GM21423 (cell line): ENCODE measurements around the gene SPATA7.
A peak's percentile ranks its signal among the peaks of the same experiment; 100 is the strongest.
"Not testable (repeated sequence)": the region's sequence is repeated elsewhere in the genome, so short reads cannot be mapped to it uniquely, and the experiment has no call there.

Experiments used
- ATAC-seq: cut with Tn5 transposase; IDR thresholded peaks from one replicate; pipeline ENCODE4 v1.9.1; 2021; ENCODE audit warnings: mild to moderate bottlenecking, moderate library complexity; ENCODE audit not compliant: unreplicated experiment

SPATA7 gene, protein sequence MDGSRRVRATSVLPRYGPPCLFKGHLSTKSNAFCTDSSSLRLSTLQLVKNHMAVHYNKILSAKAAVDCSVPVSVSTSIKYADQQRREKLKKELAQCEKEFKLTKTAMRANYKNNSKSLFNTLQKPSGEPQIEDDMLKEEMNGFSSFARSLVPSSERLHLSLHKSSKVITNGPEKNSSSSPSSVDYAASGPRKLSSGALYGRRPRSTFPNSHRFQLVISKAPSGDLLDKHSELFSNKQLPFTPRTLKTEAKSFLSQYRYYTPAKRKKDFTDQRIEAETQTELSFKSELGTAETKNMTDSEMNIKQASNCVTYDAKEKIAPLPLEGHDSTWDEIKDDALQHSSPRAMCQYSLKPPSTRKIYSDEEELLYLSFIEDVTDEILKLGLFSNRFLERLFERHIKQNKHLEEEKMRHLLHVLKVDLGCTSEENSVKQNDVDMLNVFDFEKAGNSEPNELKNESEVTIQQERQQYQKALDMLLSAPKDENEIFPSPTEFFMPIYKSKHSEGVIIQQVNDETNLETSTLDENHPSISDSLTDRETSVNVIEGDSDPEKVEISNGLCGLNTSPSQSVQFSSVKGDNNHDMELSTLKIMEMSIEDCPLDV

GRCh38 chr14:88385212-88386101, at the start of gene SPATA7:
SPATA7 (plus strand) TSS chr14:88385657; CDS start chr14:88385819, 162 bp downstream.
- ATAC-seq, result peak; percentile 99

DNA sequence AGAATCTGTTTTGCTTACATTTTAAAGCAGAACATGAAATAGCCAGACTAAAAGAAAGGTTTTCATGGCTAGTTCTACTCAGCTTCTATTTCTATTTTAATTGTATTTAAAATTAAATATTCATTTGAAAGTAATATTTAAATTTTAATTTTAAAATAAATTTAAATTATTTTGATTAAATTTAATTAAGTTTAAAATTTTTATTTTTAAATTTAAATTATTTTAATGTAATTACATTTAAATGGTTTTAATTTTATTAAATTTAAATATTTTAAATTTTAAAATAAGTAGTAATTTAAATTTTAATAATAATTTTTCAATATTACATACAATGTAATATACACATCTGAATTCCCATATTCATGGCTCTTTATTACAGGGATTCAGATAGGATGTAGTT, 45.1 kb upstream of the SPATA7 start:
- ATAC-seq, result no peak

DNA sequence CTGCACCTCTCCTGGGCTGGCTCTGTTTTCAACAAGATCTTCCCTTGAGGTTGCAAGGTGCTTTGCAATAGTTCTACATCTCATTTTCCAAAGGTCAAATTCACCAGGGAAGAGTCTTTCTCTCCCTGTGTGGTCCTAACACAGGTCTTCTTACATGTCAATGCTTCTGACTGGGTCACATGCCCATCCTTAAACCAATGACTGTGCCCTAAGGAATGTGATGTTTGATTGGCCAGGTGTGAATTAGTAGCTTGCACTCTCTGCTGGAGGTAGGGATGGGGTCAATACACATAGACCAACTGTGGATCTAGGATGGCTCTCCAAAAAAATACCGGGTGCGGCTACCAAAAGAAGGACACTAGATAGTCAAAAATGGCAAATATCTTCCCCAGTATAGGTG, 42.5 kb upstream of the SPATA7 start:
- ATAC-seq, result no peak

DNA sequence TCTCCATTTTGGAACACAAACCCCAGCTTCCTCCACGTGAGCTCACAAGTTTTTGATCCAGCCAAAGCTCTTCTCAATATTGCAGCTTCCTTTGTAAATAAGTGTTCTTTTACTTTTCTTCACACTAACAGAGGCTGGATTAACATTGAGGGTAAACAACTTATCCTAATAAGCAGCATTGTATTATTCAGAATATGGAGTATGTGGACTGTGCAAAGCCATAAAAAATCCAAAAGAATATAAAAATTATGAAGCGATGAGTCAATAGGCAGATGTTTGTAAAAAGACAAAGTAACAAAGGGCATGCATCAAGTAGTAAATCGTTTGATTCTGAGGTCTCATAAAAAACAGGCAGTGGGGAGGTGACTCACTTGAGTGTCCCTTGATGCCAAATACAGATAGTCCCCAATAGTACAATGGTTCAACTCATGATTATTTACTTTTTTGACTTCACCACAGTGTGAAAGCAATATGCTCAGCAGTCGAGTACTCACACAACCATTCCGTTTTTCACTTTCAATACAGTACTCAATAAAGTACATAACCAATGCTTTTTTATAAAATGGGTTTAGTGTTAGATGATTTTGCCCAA, 39.3 kb upstream of the SPATA7 start:
- ATAC-seq, result no peak

DNA sequence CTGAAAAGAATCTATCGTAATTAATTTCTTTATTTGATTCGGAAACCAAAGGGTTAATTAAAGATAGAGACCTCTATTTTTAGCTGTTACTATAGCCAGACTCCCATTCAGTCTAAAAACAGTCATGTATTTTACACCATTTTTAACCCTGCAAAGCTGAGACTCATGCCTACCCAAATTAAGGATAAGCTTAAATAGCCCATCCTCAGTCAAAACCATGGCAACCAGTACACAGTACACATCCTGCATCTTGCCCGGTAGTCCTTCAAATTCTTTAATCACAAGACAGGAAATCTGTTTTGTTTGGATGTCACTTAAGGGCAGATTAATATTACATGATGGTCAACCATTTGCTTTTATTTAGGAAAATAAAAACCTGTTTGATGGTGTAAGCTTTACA, 36.9 kb upstream of the SPATA7 start:
- ATAC-seq, result no peak

DNA sequence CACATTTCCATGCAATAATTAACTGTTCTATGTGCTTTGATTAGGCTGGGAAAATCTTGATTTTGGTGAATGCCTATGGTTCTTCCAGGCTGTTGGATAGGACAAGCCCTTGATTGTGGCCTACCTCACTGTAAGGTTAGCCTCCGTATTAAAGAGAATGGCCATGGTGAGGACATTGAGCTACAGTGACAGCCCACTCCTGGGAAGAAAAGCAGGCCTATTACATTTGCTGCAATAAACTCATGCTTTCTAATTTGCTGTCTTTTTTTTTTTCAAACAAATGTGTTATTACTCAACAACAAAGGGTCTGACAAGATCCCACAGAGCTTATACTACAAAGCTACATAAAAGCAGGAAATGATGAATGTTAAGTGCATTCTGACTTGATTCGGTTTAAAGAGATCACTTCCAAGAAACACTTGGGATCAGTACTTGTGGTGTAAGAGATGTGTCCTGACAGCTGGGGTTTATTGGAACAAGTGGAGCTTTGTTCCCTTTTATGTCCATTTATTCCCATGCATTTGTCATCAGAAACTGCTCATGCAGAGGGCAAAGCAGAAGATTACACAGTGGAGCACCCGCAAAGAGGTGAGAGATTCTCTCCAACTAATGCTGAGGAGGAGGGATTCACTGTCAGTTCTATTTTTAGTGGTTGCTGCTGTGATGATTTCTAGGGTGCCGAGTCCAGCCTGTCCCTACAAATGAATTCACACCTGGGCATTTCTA, 33.3 kb upstream of the SPATA7 start:
- ATAC-seq, result no peak

GRCh38 chr14:88352698-88353097, 32.8 kb upstream of the SPATA7 start:
- no peak for ATAC-seq

DNA sequence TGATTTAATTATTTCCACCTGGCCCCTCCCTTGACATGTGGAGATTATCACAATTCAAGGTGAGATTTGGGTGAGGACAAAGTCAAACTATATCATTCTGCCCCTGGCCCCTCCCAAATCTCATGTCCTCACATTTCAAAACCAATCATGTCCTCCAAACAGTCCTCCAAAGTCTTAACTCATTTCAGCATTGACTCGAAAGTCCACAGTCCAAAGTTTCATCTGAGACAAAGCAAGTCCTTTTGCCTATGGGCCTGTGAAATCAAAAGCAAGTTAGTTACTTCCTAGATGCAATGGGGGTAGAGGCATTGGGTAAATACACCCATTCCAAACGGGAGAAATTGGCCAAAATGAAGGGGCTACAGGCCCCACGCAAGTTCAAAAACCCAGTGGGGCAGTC, 31.1 kb upstream of the SPATA7 start:
- no peak for ATAC-seq

DNA sequence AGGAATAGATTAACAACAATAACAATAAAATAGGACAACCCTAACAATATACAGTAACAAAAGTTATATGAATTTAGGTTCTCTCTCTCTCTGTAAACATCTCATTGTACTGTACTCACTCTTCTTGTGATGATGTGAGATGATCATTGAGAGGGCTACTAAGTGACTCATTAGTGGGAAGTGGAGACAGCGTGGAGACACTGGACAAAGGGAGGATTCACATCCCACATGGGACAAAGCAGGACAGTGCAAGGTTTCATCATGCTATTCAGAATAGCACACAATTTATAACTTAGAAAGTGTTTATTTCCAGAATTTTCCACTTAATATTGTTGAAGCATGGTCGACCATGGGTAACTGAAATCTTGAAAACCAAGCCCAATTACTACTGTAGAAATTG, 26.0 kb upstream of the SPATA7 start:
- ATAC-seq, result no peak

DNA sequence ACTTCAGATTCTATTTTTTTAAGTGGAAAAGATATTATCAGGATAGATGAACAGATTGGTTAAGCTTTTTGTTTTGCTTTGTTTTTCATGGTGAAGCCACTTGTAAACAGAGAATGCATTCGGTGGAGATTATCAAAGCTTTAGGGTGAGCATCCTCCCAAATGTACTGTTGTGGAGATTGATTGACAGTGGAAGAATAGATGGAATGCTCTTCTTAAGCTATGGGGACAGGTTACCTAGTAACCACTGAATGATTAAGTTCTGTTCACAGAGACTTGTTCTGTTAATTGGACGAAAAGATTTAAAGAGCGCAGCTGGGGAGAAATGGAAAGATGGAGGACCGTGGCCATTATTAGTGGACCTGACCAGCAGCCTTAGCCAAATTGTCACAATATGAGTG, 21.8 kb upstream of the SPATA7 start:
- no peak for ATAC-seq

- ATAC-seq, result no peak
Observed at GRCh38 chr14:88364710-88365413, 20.6 kb upstream of the SPATA7 start.

- no peak for ATAC-seq
Observed at GRCh38 chr14:88369496-88369895, 16.0 kb upstream of the SPATA7 start.

DNA sequence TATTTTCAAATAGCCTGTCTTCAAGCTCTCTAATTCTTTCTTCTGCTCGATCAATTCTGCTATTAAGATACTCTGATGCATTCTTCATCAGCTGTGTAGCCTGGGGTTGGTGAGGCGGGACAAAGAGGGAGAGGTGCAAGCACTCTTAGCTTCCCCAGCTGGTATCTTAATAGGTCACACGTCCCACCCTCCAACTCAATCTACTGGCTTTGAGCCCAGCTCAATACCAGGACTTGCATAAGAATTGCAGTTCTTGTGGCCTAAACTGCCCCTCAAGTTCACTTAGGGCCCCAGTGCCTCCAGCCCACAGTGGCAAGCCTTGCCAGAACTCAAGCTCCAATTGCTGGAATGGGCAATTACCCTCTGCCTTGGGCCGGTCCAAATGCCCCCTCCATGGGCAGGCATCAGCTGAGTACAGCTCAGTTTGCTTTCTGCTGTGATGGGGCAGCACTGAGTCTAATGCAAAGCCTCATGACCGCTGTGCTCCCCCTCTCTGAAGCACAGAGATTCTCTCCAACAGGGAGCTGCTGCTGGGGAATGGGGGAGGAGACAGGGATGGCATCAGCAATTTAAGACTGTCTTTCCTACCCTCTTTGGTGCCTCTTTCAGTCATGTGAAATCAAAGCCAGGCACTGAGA, 5.6 kb upstream of the SPATA7 start:
- no peak for ATAC-seq

DNA sequence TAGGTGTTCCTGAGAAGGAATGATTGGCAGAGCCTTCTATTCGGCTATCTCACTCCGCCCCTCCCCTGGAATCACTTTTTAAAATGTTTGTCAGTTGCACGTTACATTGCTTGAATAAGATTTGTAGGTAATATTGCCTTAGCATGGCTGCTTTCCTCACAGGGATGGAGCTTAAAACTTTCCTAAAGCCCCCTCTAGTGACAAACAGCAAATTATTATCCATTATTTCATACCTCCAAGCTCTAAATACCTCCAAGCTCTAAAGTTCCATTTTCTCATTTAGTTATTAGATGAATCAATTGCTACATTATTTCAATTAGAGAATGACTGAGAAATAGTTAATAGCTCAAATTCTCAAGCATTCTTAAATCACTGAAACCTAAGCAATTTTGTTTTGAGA, 5.1 kb upstream of the SPATA7 start:
- no peak for ATAC-seq

DNA sequence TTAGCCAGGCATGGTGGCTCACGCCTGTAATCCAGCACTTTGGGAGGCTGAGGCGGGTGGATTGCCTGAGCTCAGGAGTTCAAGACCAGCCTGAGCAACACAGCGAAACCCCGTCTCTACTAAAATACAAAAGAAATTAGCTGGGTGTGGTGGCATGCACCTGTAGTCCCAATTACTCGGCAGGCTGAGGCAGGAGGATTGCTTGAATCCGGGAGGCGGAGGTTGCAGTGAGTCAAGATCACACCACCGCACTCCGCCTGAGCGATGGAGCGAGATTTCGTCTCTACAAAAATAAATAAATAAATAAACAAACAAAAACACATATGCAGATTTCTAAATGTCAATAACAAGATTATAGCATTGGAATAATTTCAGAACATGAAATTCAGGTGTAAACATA, 3.8 kb upstream of the SPATA7 start:
- not testable (repeated sequence) for ATAC-seq

DNA sequence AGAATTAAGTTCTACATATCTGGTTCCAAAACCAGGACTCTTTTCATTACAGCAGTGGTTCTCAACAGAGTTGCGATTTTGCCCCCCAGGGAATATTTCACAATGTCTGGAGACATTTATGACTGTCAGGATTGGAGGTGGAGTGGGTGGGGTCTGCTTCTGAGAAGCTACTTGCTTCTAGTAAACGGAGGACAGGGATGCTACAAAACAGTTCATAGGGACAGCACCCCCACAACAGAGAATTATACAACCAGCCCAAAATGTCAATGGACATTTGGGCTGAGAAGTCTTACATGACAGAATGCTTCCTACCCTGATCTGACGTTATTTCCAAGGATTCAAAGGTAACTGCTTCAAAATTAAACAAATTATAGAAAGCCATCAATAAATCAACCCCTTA, 739 bp upstream of the SPATA7 start:
- no peak for ATAC-seq

GRCh38 chr14:88386256-88386794, 868 bp downstream of the SPATA7 start:
- ATAC-seq, result no peak

DNA sequence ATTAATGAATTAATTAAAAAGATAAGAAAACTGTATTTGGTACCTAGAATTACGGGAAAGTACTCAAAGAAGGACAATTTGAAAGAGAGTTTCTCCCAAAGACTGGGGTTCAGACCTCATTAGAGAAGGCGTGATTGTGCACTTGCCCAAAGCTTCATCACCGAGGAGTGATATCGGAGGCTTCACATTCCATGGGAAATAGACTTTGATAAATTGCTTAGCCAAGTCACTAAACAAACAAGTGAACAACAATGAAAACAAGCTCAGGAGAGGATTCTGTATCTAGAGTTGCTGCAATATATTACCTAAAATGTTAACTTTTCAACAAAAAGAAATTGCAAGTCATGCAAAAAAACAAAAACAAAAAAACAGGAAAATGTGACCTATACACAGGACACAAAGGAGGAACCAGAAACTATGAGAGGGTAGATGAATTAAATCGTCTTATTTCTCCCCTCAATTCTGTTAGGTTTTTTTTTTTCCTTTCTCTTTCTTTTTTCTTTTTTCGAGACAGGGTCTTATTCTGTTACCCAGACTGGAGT, 3.4 kb downstream of the SPATA7 start:
- no peak for ATAC-seq

GRCh38 chr14:88392609-88393008, 7.2 kb downstream of the SPATA7 start:
- no peak for ATAC-seq
